DMS114 treated with DMSO at 0.1 percent for 48 hours (cell line): Measurements from ENCODE around the gene RRAS2.
"Not testable (repeated sequence)": the region's sequence is repeated elsewhere in the genome, so short reads cannot be mapped to it uniquely, and the experiment has no call there.

ENCODE experiments used
- DNase-seq: peaks from one replicate; lab custom pipeline; 2025; ENCODE audit not compliant: unreplicated experiment; lab: John Stamatoyannopoulos, UW

RRAS2 gene

GRCh38 chr11:14259878-14260277 lies 99.1 kb downstream of the RRAS2 start:
- DNase-seq, result no peak

GRCh38 chr11:14259186-14259784 lies 99.7 kb downstream of the RRAS2 start:
- DNase-seq, result no peak

GRCh38 chr11:14258221-14258935 lies 100.6 kb downstream of the RRAS2 start:
- DNase-seq, result no peak

GRCh38 chr11:14255238-14255534 lies 103.8 kb downstream of the RRAS2 start:
- no peak for DNase-seq

- no peak for DNase-seq
Observed at GRCh38 chr11:14254533-14255237, 104.3 kb downstream of the RRAS2 start.

- no peak for DNase-seq
Observed at GRCh38 chr11:14253840-14254239, 105.1 kb downstream of the RRAS2 start.

- DNase-seq, result no peak
Observed at GRCh38 chr11:14253421-14253820, 105.6 kb downstream of the RRAS2 start.

- DNase-seq, result not testable (repeated sequence)
Observed at GRCh38 chr11:14252501-14252900, 106.5 kb downstream of the RRAS2 start.

- no peak for DNase-seq
Observed at GRCh38 chr11:14251754-14252153, 107.2 kb downstream of the RRAS2 start.

GRCh38 chr11:14249121-14249963 lies 109.6 kb downstream of the RRAS2 start:
- DNase-seq, result peak; percentile 7

- DNase-seq, result no peak
Observed at GRCh38 chr11:14248580-14248981, 110.4 kb downstream of the RRAS2 start.

- no peak for DNase-seq
Observed at GRCh38 chr11:14245444-14245843, 113.5 kb downstream of the RRAS2 start.

- DNase-seq, result no peak
Observed at GRCh38 chr11:14244926-14245325, 114.1 kb downstream of the RRAS2 start.

- DNase-seq, result no peak
Observed at GRCh38 chr11:14242733-14243132, 116.2 kb downstream of the RRAS2 start.

- DNase-seq, result no peak
Observed at GRCh38 chr11:14242187-14242586, 116.8 kb downstream of the RRAS2 start.

- DNase-seq, result no peak
Observed at GRCh38 chr11:14240951-14241350, 118.0 kb downstream of the RRAS2 start.

- DNase-seq, result no peak
Observed at GRCh38 chr11:14240221-14240620, 118.8 kb downstream of the RRAS2 start.

- no peak for DNase-seq
Observed at GRCh38 chr11:14237444-14237961, 121.5 kb downstream of the RRAS2 start.

- DNase-seq, result no peak
Observed at GRCh38 chr11:14235701-14236100, 123.3 kb downstream of the RRAS2 start.

GRCh38 chr11:14234446-14234845 lies 124.5 kb downstream of the RRAS2 start:
- DNase-seq, result no peak

GRCh38 chr11:14232652-14233051 lies 126.3 kb downstream of the RRAS2 start:
- no peak for DNase-seq
